ENCODE results near the gene DENR.

GRCh38 chr12:122820138-122820537 is 67.5 kb downstream of the DENR start:
- TF ChIP-seq POLR2AphosphoS5 (IDR thresholded peaks at IDR 0.05; ENCODE audit: low read depth, low read length) (no peak), TAF1 (IDR thresholded peaks at IDR 0.05; ENCODE audit: borderline replicate concordance, low read depth, low read length) (no peak), POLR2A (IDR thresholded peaks at IDR 0.05; ENCODE audit: low read depth, low read length) (no peak)

Data from GM12892 (cell line).